ENCODE results near the gene GRXCR2. TPM values are rescaled to one million over a fixed set of nuclear protein-coding genes. Genes with fewer than 3 reads are reported as not detected.
"Not testable (repeated sequence)": the region's sequence is repeated elsewhere in the genome, so short reads cannot be mapped to it uniquely, and the experiment has no call there.

GRXCR2 gene
- total RNA-seq, 1 experiment from 2014 or later: not detected

GRCh38 chr5:145887217-145887616, 14.4 kb upstream of the GRXCR2 start:
- DNase-seq (ENCODE audit: low read depth): no peak

- DNase-seq (ENCODE audit: low read depth): no peak
These were observed 2.0 kb upstream of the GRXCR2 start for GRCh38 chr5:145874765-145875164.

GRCh38 chr5:145872486-145872885, 328 bp downstream of the GRXCR2 start:
- no peak for DNase-seq (ENCODE audit: low read depth)

- no peak for DNase-seq (ENCODE audit: low read depth)
These were observed 3.1 kb downstream of the GRXCR2 start for GRCh38 chr5:145869753-145870152.

- DNase-seq (ENCODE audit: low read depth): no peak
These were observed 5.0 kb downstream of the GRXCR2 start for GRCh38 chr5:145867806-145868205.

- DNase-seq (ENCODE audit: low read depth): not testable (repeated sequence)
These were observed 8.4 kb downstream of the GRXCR2 start for GRCh38 chr5:145864432-145864831.

- DNase-seq (ENCODE audit: low read depth): no peak
These were observed 9.8 kb downstream of the GRXCR2 start for GRCh38 chr5:145863003-145863402.

- DNase-seq (ENCODE audit: low read depth): no peak
These were observed 12.9 kb downstream of the GRXCR2 start for GRCh38 chr5:145859897-145860296.

- DNase-seq (ENCODE audit: low read depth): no peak
These were observed 13.4 kb downstream of the GRXCR2 start for GRCh38 chr5:145859453-145859852.

GRCh38 chr5:145858959-145859358, 13.9 kb downstream of the GRXCR2 start:
- DNase-seq (ENCODE audit: low read depth): no peak

GRCh38 chr5:145856285-145856818, 16.5 kb downstream of the GRXCR2 start:
- no peak for DNase-seq (ENCODE audit: low read depth)

- DNase-seq (ENCODE audit: low read depth): no peak
These were observed 17.0 kb downstream of the GRXCR2 start for GRCh38 chr5:145855763-145856267.

GRCh38 chr5:145854651-145855258, 18.1 kb downstream of the GRXCR2 start:
- DNase-seq (ENCODE audit: low read depth): peak; percentile 86

GRCh38 chr5:145853781-145854376, 18.9 kb downstream of the GRXCR2 start:
- DNase-seq (ENCODE audit: low read depth): no peak

- no peak for DNase-seq (ENCODE audit: low read depth)
These were observed 19.8 kb downstream of the GRXCR2 start for GRCh38 chr5:145852990-145853389.

GRCh38 chr5:145848854-145849253, 24.0 kb downstream of the GRXCR2 start:
- peak; percentile 79 for DNase-seq (ENCODE audit: low read depth)

GRCh38 chr5:145847499-145848497, 25.0 kb downstream of the GRXCR2 start:
- DNase-seq (ENCODE audit: low read depth): peak; percentile 87

GRCh38 chr5:145846081-145846480, 26.7 kb downstream of the GRXCR2 start:
- DNase-seq (ENCODE audit: low read depth): no peak

GRCh38 chr5:145841299-145841698, 31.5 kb downstream of the GRXCR2 start:
- DNase-seq (ENCODE audit: low read depth): no peak

GRCh38 chr5:145840458-145841132, 32.2 kb downstream of the GRXCR2 start:
- DNase-seq (ENCODE audit: low read depth): no peak

- no peak for DNase-seq (ENCODE audit: low read depth)
These were observed 34.5 kb downstream of the GRXCR2 start for GRCh38 chr5:145838276-145838675.
